ENCODE measurements around the gene DAPK1. TPM values are rescaled to one million over a fixed set of nuclear protein-coding genes. Genes with fewer than 3 reads are reported as not detected.
A peak's percentile ranks its signal among the peaks of the same experiment; 100 is the strongest.

The DAPK1 gene
- total RNA-seq, 2 experiments from 2014 or later: 3.9 to 5.6 TPM

DNA sequence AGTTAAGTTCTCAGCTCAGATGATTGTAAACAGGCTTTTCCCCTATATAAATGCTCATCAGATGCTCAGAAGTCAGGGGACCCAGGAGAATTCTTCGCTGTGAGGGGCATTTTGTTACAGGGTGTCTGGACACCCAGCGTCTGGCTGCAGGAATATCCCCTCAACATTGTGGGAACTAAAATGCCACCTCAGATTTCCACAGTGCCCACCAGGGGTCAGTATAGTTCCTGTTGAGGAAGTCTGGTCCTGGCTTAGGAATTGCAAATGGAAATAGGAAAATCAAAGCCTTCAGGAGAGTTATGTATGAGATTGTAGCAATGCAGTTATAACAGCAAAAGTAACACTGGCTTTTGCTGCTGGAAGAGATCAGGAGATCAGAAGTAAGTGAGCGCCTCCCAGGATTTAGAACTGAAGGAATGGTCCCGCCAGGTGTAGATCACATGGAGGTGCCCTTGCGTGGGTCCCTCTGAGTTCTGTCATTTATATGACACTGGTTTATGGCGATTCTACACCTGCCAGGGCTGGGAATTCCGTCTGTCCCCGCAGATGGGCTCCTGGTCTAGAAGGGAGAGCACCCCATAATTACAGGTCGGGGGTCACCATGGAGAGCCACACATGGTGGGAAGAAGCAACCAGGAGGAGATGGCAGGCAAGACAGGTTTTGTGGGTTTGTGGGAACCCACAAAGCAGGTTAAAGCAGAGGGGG, 181.1 kb downstream of the DAPK1 start:
- ChIA-PET POLR2A (no interaction called here), CTCF (interaction anchor here (0.7 to 1.0 kb wide), 4 partner anchors 10 to 518 kb away, joined by 3 to 4 read pairs (median 3); no protein-coding TSS in a partner anchor)
- Mint-ChIP-seq H3K27ac (no peak overlapping the region), H3K27me3 (no peaks in the 10 kb centered on the region), H3K4me3 (no peak overlapping the region), H3K9me3 (ENCODE audit: low read depth) (no peaks in the 10 kb centered on the region), H3K36me3 (ENCODE audit: low read depth) (no peaks in the 10 kb centered on the region), H3K4me1 (peaks cover 11% of the 10 kb centered on the region)
- intact Hi-C loops (cut with DNase I, micrococcal nuclease): loop anchor here (1.0 to 5.0 kb wide), 2 partner anchors 134 to 153 kb away; no protein-coding TSS in a partner anchor
- DNase-seq (peak; percentile 55), ATAC-seq (peak; percentile 36)

GRCh38 chr9:87681271-87682061, 183.8 kb downstream of the DAPK1 start:
- Mint-ChIP-seq H3K4me3 (no peak overlapping the region), H3K27me3 (no peaks in the 10 kb centered on the region), H3K36me3 (ENCODE audit: low read depth) (no peaks in the 10 kb centered on the region), H3K4me1 (peaks cover 26% of the 10 kb centered on the region), H3K9me3 (ENCODE audit: low read depth) (no peaks in the 10 kb centered on the region), H3K27ac (no peak overlapping the region)
- DNase-seq (no peak), ATAC-seq (no peak)
- ChIA-PET POLR2A (no interaction called here), CTCF (interaction anchor here (0.8 to 0.9 kb wide), 2 partner anchors 33 to 130 kb away, joined by 3 to 4 read pairs; no protein-coding TSS in a partner anchor)
- intact Hi-C loops (cut with DNase I, micrococcal nuclease): no loop called here

DNA sequence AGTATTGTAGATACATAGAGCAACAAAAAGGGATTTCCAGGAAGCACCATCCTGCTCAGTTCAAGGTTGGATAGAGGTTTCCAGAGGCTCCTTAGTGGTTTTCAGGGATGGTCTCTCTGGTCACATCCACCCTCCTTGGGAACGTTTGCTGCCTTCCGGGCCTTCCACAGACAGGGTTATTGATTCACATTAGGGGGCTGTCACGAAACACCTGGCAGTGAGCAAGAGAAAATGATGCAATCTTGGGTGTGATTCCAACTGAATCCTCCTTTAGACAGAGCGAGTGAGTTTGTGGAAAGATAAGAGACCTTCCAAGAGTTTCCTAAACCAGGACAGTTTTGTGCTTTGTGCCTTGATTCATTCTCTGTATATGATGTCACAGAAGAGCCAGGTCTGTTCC, 184.4 kb downstream of the DAPK1 start:
- ChIA-PET CTCF (interaction anchor here (0.8 kb wide), 1 partner anchor 32 kb away, joined by 3 read pairs; no protein-coding TSS in a partner anchor), POLR2A (no interaction called here)
- no peaks in the 10 kb centered on the region for H3K9me3 Mint-ChIP-seq (ENCODE audit: low read depth)
- H3K4me3 Mint-ChIP-seq: no peak overlapping the region
- no peaks in the 10 kb centered on the region for H3K27me3 Mint-ChIP-seq
- no peak for DNase-seq
- peaks cover 27% of the 10 kb centered on the region for H3K4me1 Mint-ChIP-seq
- no peak for ATAC-seq
- H3K36me3 Mint-ChIP-seq (ENCODE audit: low read depth): no peaks in the 10 kb centered on the region
- intact Hi-C loops (cut with DNase I, micrococcal nuclease): no loop called here
- no peak overlapping the region for H3K27ac Mint-ChIP-seq

GRCh38 chr9:87682618-87683017, 185.0 kb downstream of the DAPK1 start:
- CTCF ChIA-PET: no interaction called here
- Mint-ChIP-seq H3K4me1 (peaks cover 27% of the 10 kb centered on the region), H3K4me3 (no peak overlapping the region), H3K27me3 (no peaks in the 10 kb centered on the region), H3K36me3 (ENCODE audit: low read depth) (no peaks in the 10 kb centered on the region), H3K27ac (no peak overlapping the region), H3K9me3 (ENCODE audit: low read depth) (no peaks in the 10 kb centered on the region)
- no peak for ATAC-seq
- intact Hi-C loops (cut with DNase I, micrococcal nuclease): no loop called here
- DNase-seq: no peak
- POLR2A ChIA-PET: no interaction called here

DNA sequence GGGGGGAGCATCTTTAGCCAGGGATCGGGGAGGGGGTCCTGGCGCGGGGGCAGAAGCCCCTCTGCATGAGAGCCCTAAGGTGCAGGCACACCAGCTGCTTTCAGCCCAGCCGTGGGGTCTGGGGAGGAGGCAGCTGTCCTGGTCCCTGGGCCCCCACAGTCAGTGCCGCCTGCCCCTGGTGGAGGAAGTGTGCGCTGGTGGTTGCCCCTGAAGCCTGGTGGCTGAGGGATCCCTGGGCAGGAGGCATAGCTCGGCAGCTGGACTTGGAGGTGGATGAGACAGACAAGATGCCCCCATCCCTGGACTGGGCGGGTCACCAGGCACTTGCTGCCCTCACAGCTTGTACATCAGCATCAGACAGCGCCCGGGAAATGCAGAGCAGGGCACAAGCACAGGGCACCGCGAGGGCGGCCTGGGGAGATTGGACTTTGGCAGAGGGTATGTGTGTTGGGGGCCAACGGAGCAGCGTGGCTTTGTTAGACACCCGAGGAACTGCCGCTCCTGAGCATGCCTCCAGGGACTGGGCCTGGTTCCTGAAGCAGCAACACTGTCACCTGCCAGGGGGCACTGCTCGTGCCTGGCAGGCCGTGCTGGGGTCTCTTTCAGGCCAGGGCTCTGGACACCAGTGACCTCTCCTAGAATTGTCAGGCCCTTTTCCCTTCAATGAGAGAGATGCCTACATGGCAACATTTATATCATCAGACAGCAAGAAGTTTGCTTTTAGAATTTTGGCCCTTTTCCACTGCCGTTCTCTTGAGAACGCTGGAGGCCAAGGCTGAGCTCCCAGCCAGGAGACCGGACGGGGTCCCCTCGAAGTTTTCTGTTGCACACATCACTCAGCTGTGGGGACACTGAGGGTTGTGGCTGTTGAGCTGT, 186.3 kb downstream of the DAPK1 start:
- H3K9me3 Mint-ChIP-seq (ENCODE audit: low read depth): peaks cover 4% of the 10 kb centered on the region
- CTCF ChIA-PET: interaction anchor here (0.7 to 1.9 kb wide), 5 partner anchors 17 to 1295 kb away, joined by 3 to 7 read pairs (median 4); no protein-coding TSS in a partner anchor

DNA sequence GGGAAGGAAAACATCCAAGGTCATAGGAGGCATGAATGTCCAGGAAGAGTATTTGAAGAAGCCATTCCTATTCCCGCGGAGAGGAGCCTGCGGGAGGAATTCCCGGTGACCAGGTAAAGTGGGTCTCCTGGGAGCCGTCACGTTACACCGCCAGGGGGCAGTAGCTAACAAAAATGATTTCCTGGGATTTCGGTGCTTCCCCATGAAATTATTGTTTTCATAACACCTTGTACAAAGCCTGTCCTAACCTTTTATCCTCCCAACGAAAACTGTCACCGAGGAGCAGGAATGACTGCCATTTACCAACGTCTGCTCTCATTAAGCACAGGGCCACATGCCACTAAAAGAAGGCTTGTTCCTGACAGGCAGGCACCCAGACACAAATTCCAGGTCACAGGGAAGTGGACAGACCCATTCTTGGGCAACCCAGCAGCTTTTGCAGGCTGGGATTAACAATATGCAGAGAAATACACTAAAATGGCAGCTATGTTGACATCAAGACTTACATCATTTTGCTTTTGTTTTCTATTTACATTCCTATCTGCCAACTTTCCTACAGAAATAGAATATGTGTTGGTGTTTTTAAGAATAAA, 187.1 kb downstream of the DAPK1 start:
- intact Hi-C loops (cut with DNase I, micrococcal nuclease): loop anchor here in 1 of 2 experiments (2.0 kb wide), 1 partner anchor 128 kb away; no protein-coding TSS in a partner anchor
- ChIA-PET POLR2A (no interaction called here), CTCF (interaction anchor here (0.5 to 1.9 kb wide), 8 partner anchors 8 to 1295 kb away, joined by 3 to 7 read pairs (median 3); no protein-coding TSS in a partner anchor)
- peaks cover 4% of the 10 kb centered on the region for H3K9me3 Mint-ChIP-seq (ENCODE audit: low read depth)
- no peak overlapping the region for H3K4me3 Mint-ChIP-seq
- no peaks in the 10 kb centered on the region for H3K36me3 Mint-ChIP-seq (ENCODE audit: low read depth)
- no peak for ATAC-seq
- DNase-seq: no peak
- H3K27ac Mint-ChIP-seq: no peak overlapping the region
- no peaks in the 10 kb centered on the region for H3K27me3 Mint-ChIP-seq
- H3K4me1 Mint-ChIP-seq: peaks cover 24% of the 10 kb centered on the region

More for the DNA sequence above, 186.3 kb downstream of the DAPK1 start:
- no peak overlapping the region for H3K27ac Mint-ChIP-seq
- H3K4me1 Mint-ChIP-seq: peaks cover 24% of the 10 kb centered on the region
- no peak for DNase-seq
- no peaks in the 10 kb centered on the region for H3K27me3 Mint-ChIP-seq
- H3K36me3 Mint-ChIP-seq (ENCODE audit: low read depth): no peaks in the 10 kb centered on the region
- H3K4me3 Mint-ChIP-seq: no peak overlapping the region
- intact Hi-C loops (cut with DNase I, micrococcal nuclease): loop anchor here in 1 of 2 experiments (2.0 kb wide), 1 partner anchor 129 kb away; no protein-coding TSS in a partner anchor
- no peak for ATAC-seq
- POLR2A ChIA-PET: no interaction called here

DNA sequence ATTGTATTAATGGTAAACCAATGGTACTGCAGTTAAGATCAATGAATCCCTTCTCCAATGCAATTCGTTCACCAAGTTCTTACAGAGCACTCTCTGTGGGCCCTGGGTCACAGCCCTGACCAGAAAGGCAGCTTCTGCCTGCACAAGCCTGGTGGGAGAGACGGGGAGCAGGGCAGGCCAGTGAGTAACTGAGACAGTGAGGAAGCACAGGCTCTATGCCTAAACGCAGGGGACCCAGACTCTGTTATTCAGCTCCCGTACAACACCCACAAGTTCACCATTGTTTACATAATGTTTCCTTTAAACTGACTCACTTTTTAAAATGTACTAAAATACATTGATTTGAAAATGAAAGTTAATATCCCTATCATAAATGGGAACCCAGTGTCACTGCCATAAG, 187.8 kb downstream of the DAPK1 start:
- H3K9me3 Mint-ChIP-seq (ENCODE audit: low read depth): peaks cover 4% of the 10 kb centered on the region
- no peak overlapping the region for H3K27ac Mint-ChIP-seq
- intact Hi-C loops (cut with DNase I, micrococcal nuclease): loop anchor here in 1 of 2 experiments (2.0 kb wide), 1 partner anchor 127 kb away; no protein-coding TSS in a partner anchor
- H3K36me3 Mint-ChIP-seq (ENCODE audit: low read depth): no peaks in the 10 kb centered on the region
- ATAC-seq (peak; percentile 19), DNase-seq (no peak)
- no peaks in the 10 kb centered on the region for H3K27me3 Mint-ChIP-seq
- POLR2A ChIA-PET: no interaction called here
- CTCF ChIA-PET: interaction anchor here (0.5 to 1.9 kb wide), 7 partner anchors 8 to 283 kb away, joined by 3 to 7 read pairs (median 3); no protein-coding TSS in a partner anchor
- H3K4me1 Mint-ChIP-seq: peaks cover 24% of the 10 kb centered on the region
- H3K4me3 Mint-ChIP-seq: no peak overlapping the region

- ChIA-PET CTCF (interaction anchor here (0.5 to 1.9 kb wide), 6 partner anchors 9 to 546 kb away, joined by 3 to 7 read pairs (median 4); no protein-coding TSS in a partner anchor), POLR2A (no interaction called here)
- H3K4me3 Mint-ChIP-seq: no peak overlapping the region
- ATAC-seq (peak; percentile 26), DNase-seq (no peak)
- peak overlapping the region; percentile 75 for H3K27ac Mint-ChIP-seq
- no peaks in the 10 kb centered on the region for H3K36me3 Mint-ChIP-seq (ENCODE audit: low read depth)
- peaks cover 24% of the 10 kb centered on the region for H3K4me1 Mint-ChIP-seq
- intact Hi-C loops (cut with DNase I, micrococcal nuclease): loop anchor here in 1 of 2 experiments (2.0 kb wide), 1 partner anchor 127 kb away; no protein-coding TSS in a partner anchor
- H3K9me3 Mint-ChIP-seq (ENCODE audit: low read depth): peaks cover 4% of the 10 kb centered on the region
- no peaks in the 10 kb centered on the region for H3K27me3 Mint-ChIP-seq
These were observed 188.3 kb downstream of the DAPK1 start for GRCh38 chr9:87685871-87686519.

- ATAC-seq (no peak), DNase-seq (no peak)
- Mint-ChIP-seq H3K36me3 (ENCODE audit: low read depth) (no peaks in the 10 kb centered on the region), H3K27ac (no peak overlapping the region), H3K4me3 (no peak overlapping the region), H3K27me3 (no peaks in the 10 kb centered on the region), H3K9me3 (ENCODE audit: low read depth) (peaks cover 4% of the 10 kb centered on the region), H3K4me1 (peaks cover 24% of the 10 kb centered on the region)
- ChIA-PET POLR2A (no interaction called here), CTCF (interaction anchor here (0.5 to 1.1 kb wide), 2 partner anchors 22 to 546 kb away, joined by 3 to 4 read pairs; no protein-coding TSS in a partner anchor)
- intact Hi-C loops (cut with DNase I, micrococcal nuclease): no loop called here
These were observed 188.9 kb downstream of the DAPK1 start for GRCh38 chr9:87686520-87687090.

GRCh38 chr9:87687207-87687606, 189.5 kb downstream of the DAPK1 start:
- ChIA-PET CTCF (no interaction called here), POLR2A (interaction anchor here (0.6 kb wide), 1 partner anchor 155 kb away, joined by 7 read pairs; no protein-coding TSS in a partner anchor)
- peaks cover 24% of the 10 kb centered on the region for H3K4me1 Mint-ChIP-seq
- H3K27me3 Mint-ChIP-seq: no peaks in the 10 kb centered on the region
- H3K27ac Mint-ChIP-seq: no peak overlapping the region
- intact Hi-C loops (cut with DNase I, micrococcal nuclease): no loop called here
- H3K36me3 Mint-ChIP-seq (ENCODE audit: low read depth): no peaks in the 10 kb centered on the region
- ATAC-seq (no peak), DNase-seq (no peak)
- H3K9me3 Mint-ChIP-seq (ENCODE audit: low read depth): peaks cover 4% of the 10 kb centered on the region
- no peak overlapping the region for H3K4me3 Mint-ChIP-seq

Measured in activated CD4-positive, alpha-beta T cell treated with anti-CD3 and anti-CD28 coated beads for 36 hours (primary cell).